Activated CD8-positive, alpha-beta T cell treated with anti-CD3 and anti-CD28 coated beads, Interleukin-2, amount 10 ng/mL, durations not matched to agents 7 days and 5 days (primary cell): Measurements from ENCODE around the gene AARSD1. TPM values are rescaled to one million over a fixed set of nuclear protein-coding genes. Genes with fewer than 3 reads are reported as not detected.
"Not testable (repeated sequence)": the region's sequence is repeated elsewhere in the genome, so short reads cannot be mapped to it uniquely, and the experiment has no call there.

ENCODE experiments used
- ATAC-seq: fragments of 150-1000 bp; cut with Tn5 transposase; one replicate; pipeline ENCODE4 v1.10.0; 2021; ENCODE audit warnings: moderate library complexity
- CTCF ChIA-PET: fragments of 350-600 bp; sonication (Branson Sonifier 250); formaldehyde crosslinking; loops from one replicate; lab custom pipeline; 2021; ENCODE audit warnings: antibody characterized with exemption; lab: Charles Lee
- POLR2A ChIA-PET: fragments of 350-600 bp; sonication (Branson Sonifier 250); formaldehyde crosslinking; loops from one replicate; lab custom pipeline; 2021; ENCODE audit warnings: antibody characterized with exemption; lab: Charles Lee
- DNase-seq: peaks from one replicate; pipeline ENCODE4 v3.0.0-alpha.2; 2020
- H3K27ac Mint-ChIP-seq: one replicate; pipeline ENCODE4 v1.8.0; 2021; ENCODE audit warnings: mild to moderate bottlenecking, mixed read lengths
- H3K27me3 Mint-ChIP-seq: one replicate; pipeline ENCODE4 v1.8.0; 2021; ENCODE audit warnings: low read depth, mixed read lengths
- H3K36me3 Mint-ChIP-seq: one replicate; pipeline ENCODE4 v1.8.0; 2021; ENCODE audit warnings: low read depth, mixed read lengths
- H3K4me1 Mint-ChIP-seq: one replicate; pipeline ENCODE4 v1.8.0; 2021; ENCODE audit warnings: low read depth, mixed read lengths
- H3K4me3 Mint-ChIP-seq: one replicate; pipeline ENCODE4 v1.8.0; 2021; ENCODE audit warnings: mild to moderate bottlenecking, mixed read lengths
- H3K9me3 Mint-ChIP-seq: one replicate; pipeline ENCODE4 v1.8.0; 2022; ENCODE audit warnings: mixed read lengths; ENCODE audit not compliant: insufficient read depth
- total RNA-seq, 2 experiments: library from RNA; stranded (reverse); gene quantifications; one replicate each; pipeline ENCODE4 v1.2.3, GENCODE V29; 2021

Gene AARSD1
- total RNA-seq, 2 experiments from 2014 or later: 37.6 to 38.3 TPM

DNA sequence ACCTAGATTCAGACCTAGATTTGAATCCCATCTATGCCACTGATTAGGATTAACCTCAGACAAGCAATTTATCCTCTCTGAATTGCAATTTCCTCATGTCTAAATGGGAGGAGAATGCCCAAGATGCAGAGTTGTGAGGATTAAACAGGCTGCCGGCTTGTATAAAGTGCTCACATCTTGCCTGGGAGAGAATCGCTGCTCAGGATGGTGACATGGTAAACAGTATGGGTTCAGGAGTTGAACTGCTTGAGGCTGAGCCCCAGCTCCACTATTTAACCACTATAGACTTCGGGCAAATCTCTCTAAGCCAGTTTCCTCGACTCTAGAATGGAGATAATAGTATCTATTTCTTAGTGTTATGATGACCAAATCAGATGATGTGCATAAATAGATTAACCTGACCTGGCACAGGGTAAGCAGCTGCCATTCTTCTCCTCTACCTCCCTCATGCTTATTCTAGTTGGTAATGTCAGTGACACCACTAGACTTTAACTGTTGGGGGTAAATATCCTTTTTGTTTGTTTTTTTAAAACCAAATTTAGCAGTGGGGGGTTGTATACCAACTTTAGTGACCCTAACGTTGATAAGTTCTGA is 33.2 kb upstream of the AARSD1 start:
- ATAC-seq: no peak

DNA sequence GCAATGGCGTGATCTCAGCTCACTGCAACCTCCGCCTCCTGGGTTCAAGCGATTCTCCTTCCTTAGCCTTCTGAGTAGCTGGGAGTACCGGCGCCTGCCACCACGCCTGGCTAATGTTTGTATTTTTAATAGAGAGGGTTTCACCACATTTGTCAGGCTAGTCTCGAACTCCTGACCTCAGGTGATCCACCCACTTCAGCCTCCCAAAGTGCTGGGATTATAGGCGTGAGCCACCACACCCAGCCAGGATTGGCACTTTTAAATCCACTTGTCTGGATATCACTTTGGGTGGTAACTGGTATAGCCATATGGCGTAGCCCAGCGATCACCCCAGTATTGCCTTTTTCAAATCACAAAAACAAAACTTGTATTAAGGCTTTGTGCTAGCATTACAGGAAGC is 29.7 kb upstream of the AARSD1 start:
- H3K27me3 Mint-ChIP-seq, H3K27ac Mint-ChIP-seq, H3K9me3 Mint-ChIP-seq, CTCF ChIA-PET, ATAC-seq, DNase-seq, H3K4me3 Mint-ChIP-seq, POLR2A ChIA-PET: not testable (repeated sequence)
- peaks cover 55% of the 10 kb centered on the region for H3K36me3 Mint-ChIP-seq
- H3K4me1 Mint-ChIP-seq: peaks cover 12% of the 10 kb centered on the region

More for the DNA sequence above, 33.2 kb upstream of the AARSD1 start:
- CTCF ChIA-PET: interaction anchor here (0.7 to 3.3 kb wide), 28 partner anchors 10 to 486 kb away, joined by 3 to 37 read pairs (median 5); partner anchors contain the start of genes AOC2, BECN1, BRCA1 and DHX8
- peak overlapping the region; percentile 96 for H3K4me3 Mint-ChIP-seq
- peaks cover 32% of the 10 kb centered on the region for H3K4me1 Mint-ChIP-seq
- peaks cover 57% of the 10 kb centered on the region for H3K36me3 Mint-ChIP-seq
- no peak for DNase-seq
- H3K27ac Mint-ChIP-seq: peak overlapping the region; percentile 99
- H3K27me3 Mint-ChIP-seq: no peaks in the 10 kb centered on the region
- H3K9me3 Mint-ChIP-seq: no peaks in the 10 kb centered on the region
- POLR2A ChIA-PET: interaction anchor here (0.5 to 3.5 kb wide), 28 partner anchors 8 to 486 kb away, joined by 3 to 65 read pairs (median 6); partner anchors contain the start of genes AARSD1, BECN1, BRCA1 and DHX8

DNA sequence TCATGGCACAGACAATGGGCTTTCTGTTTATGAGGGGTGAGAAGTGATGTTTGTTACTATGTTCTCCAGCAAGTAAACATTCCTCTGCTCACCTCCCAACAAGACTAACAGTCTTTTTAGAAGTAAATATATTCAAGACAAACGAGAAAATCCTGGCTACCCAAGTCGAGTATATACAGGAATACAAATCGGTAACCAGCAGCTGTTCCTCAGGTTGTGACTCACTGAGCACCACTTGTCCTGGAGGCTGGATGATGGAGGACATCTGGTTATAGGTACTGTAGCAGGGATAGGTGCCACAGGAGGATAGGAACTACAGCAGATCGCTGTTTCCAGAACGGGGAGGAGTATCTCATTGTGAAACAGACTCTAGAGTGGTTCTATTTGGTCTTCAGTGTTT is 28.6 kb upstream of the AARSD1 start:
- no peak for ATAC-seq
- no peak for DNase-seq
- H3K27ac Mint-ChIP-seq: no peak overlapping the region
- POLR2A ChIA-PET: interaction anchor here (0.6 kb wide), 1 partner anchor 179 kb away, joined by 3 read pairs; no protein-coding TSS in a partner anchor
- H3K36me3 Mint-ChIP-seq: peaks cover 57% of the 10 kb centered on the region
- H3K27me3 Mint-ChIP-seq: no peaks in the 10 kb centered on the region
- no peaks in the 10 kb centered on the region for H3K9me3 Mint-ChIP-seq
- H3K4me3 Mint-ChIP-seq: no peak overlapping the region
- peaks cover 10% of the 10 kb centered on the region for H3K4me1 Mint-ChIP-seq
- CTCF ChIA-PET: no interaction called here

DNA sequence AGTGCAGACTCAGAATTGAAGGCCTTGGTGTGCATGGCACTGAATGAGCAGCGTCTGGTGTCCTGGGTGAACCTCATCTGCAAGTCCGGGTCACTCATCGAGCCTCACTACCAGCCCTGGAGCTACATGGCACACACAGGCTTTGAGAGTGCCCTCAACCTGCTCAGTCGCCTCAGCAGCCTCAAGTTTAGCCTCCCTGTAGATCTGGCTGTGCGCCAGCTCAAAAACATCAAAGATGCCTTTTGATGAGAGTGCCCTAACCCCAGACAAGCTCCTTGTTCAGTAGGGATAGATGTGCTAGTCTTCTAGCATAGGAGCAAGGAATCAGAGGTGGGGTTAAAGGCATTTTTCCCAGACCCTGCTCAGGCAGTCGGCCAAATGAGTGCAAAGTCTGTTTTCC is 27.2 kb upstream of the AARSD1 start:
- DNase-seq (no peak), ATAC-seq (no peak)
- CTCF ChIA-PET: no interaction called here
- POLR2A ChIA-PET: interaction anchor here (0.5 kb wide), 1 partner anchor 370 kb away, joined by 3 read pairs; no protein-coding TSS in a partner anchor
- H3K27me3 Mint-ChIP-seq: no peaks in the 10 kb centered on the region
- peak overlapping the region; percentile 20 for H3K27ac Mint-ChIP-seq
- no peak overlapping the region for H3K4me3 Mint-ChIP-seq
- H3K36me3 Mint-ChIP-seq: peaks cover 66% of the 10 kb centered on the region
- no peaks in the 10 kb centered on the region for H3K9me3 Mint-ChIP-seq
- H3K4me1 Mint-ChIP-seq: no peaks in the 10 kb centered on the region

DNA sequence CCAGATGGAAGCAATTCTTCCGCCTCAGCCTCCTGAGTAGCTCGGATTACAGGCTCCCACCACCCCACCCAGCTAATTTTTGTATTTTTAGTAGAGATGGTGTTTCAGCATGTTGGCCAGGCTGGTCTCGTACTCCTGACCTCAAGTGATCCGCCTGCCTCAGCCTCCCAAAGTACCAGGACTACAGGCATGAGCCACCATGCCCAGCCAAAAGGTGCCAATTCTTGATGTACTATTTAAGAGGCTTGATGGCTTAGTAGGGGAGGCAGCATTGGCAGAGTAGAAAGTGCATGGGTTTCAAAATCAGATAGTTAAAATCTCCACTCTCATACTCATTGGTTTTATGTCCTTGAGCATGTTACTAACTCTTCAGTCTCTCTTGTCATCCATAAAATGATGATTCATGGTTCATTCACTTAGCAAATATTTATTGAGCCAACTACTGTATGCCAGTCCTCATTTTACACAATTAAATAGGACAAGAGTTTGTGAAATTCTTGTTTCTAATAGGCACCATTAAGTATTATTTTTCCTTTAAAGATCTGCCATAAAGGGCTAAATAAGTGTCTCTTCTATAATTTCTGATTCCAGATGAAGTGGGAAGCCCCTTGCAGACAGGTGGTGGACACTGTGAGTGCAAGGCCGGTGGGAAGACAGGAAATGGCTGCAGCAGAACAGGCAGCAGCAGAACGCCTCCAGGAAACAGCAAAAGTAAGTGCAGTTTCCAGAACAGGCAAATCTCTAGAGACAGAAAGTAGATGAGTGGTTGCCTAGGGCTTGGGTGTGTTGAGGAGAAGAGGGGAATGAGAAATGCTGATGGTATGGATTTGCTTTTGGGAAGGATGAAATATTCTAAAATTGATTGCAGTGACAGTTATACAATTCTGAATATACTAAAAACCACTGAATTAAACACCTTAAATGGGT is 25.7 kb upstream of the AARSD1 start:
- ATAC-seq (no peak), DNase-seq (no peak)
- Mint-ChIP-seq H3K4me1 (peaks cover 8% of the 10 kb centered on the region), H3K9me3 (no peaks in the 10 kb centered on the region), H3K4me3 (no peak overlapping the region), H3K27ac (no peak overlapping the region), H3K27me3 (no peaks in the 10 kb centered on the region), H3K36me3 (peaks cover 71% of the 10 kb centered on the region)
- CTCF ChIA-PET: no interaction called here
- POLR2A ChIA-PET: interaction anchor here (0.7 kb wide), 1 partner anchor 8 kb away, joined by 3 read pairs; no protein-coding TSS in a partner anchor

DNA sequence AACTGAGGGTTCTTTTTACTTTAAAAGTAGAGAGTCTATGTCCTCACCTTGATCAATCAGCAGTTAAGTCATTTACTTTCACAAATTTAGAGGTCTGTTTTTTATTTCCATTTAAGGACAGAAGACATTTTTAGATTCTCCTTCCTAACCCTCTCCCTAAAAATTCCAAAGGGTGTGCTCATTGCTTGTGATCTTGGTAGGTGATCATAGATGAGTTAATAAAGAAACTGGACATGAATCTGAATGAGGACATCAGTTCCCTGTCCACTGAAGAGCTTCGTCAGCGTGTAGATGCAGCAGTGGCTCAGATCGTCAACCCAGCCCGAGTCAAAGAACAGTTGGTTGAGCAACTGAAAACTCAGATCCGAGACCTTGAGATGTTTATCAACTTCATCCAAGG is 24.9 kb upstream of the AARSD1 start:
- Mint-ChIP-seq H3K4me1 (peaks cover 14% of the 10 kb centered on the region), H3K9me3 (no peaks in the 10 kb centered on the region), H3K4me3 (no peak overlapping the region), H3K36me3 (peaks cover 74% of the 10 kb centered on the region), H3K27ac (no peak overlapping the region), H3K27me3 (no peaks in the 10 kb centered on the region)
- DNase-seq (no peak), ATAC-seq (no peak)
- POLR2A ChIA-PET: interaction anchor here (0.7 to 3.1 kb wide), 2 partner anchors 9 kb away, joined by 3 to 16 read pairs; partner anchors contain the start of gene RPL27
- CTCF ChIA-PET: no interaction called here

DNA sequence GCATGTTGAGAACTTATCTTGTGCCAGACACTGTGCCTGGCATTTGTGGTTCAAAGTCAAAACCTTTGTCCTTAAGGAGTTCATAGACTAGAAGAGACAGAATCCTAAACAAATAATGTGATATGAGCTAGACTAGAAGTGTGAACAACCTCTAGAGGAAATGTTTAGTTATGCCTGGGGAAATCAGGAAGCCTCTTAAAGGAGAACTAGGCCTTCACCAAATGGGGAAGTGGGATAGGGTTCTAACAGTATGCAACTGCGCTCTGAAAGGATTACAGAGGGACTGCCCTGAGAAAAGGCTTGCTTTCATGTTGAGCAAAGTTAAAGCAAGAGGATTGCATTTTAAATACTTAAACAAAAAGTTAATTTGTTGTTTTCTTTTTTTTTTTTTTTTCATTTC is 21.0 kb upstream of the AARSD1 start:
- Mint-ChIP-seq H3K4me1 (peaks cover 35% of the 10 kb centered on the region), H3K4me3 (no peak overlapping the region), H3K9me3 (no peaks in the 10 kb centered on the region), H3K27me3 (no peaks in the 10 kb centered on the region), H3K36me3 (peaks cover 61% of the 10 kb centered on the region), H3K27ac (no peak overlapping the region)
- POLR2A ChIA-PET: interaction anchor here (1.4 kb wide), 1 partner anchor 13 kb away, joined by 6 read pairs; the partner anchor contains the start of gene RPL27
- no peak for ATAC-seq
- no peak for DNase-seq
- CTCF ChIA-PET: interaction anchor here (4.6 kb wide), 1 partner anchor 13 kb away, joined by 30 read pairs; the partner anchor contains the start of gene RPL27

DNA sequence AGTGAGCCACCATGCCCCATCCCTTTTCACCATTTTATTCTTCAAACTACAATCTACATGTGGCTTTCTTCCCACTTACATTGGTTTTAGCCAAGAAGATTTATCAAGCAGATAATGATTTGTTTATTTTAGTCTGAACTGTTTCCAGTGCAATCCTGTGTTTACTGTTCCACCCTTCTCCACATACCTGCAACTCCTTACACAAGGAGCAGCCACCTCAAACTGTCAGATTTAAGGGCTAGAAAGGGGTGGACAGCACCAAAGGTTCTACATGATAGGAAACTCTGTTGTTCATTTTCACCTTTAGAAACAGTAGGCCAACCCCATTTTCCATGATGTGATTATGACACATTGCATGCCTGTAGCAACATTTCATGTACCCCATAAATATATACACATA is 18.0 kb upstream of the AARSD1 start:
- DNase-seq (no peak), ATAC-seq (no peak)
- Mint-ChIP-seq H3K4me1 (peaks cover 45% of the 10 kb centered on the region), H3K27me3 (no peaks in the 10 kb centered on the region), H3K9me3 (no peaks in the 10 kb centered on the region), H3K4me3 (peak overlapping the region; percentile 96), H3K27ac (peak overlapping the region; percentile 46), H3K36me3 (peaks cover 37% of the 10 kb centered on the region)
- ChIA-PET CTCF (no interaction called here), POLR2A (interaction anchor here (0.7 kb wide), 1 partner anchor 333 kb away, joined by 3 read pairs; no protein-coding TSS in a partner anchor)

DNA sequence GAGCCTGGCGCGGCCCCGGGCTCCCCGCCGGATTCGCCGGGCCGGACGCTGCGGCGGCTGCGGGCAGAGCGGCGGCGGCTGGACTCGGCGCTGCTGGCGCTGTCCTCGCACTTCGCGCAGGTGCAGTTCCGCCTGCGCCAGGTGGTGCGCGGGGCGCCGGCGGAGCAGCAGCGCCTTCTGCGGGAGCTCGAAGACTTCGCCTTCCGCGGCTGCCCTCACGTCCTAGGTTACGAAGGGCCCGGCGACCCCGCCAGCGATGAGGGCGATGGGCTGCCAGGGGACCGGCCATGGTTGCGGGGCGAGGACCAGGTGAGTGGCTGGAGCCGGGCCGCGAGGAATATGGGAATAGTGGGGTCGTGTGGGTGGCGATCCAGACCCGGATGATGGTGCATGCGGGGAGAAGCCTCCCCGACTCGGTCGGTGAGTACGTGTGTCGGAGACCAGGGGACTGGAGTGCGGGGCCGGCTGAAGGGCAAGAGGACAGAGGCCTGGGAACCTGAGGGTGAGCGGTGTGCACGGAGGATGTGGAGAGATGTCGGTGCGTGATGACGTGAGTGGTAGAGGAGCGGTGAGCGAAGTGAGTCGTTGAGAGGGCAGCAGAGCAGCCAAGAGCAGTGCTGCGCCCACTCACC is 16.6 kb upstream of the AARSD1 start:
- POLR2A ChIA-PET: interaction anchor here (1.8 kb wide), 1 partner anchor 231 kb away, joined by 6 read pairs; the partner anchor contains the start of gene TMEM106A
- Mint-ChIP-seq H3K9me3 (no peaks in the 10 kb centered on the region), H3K36me3 (peaks cover 31% of the 10 kb centered on the region), H3K4me3 (peak overlapping the region; percentile 96), H3K4me1 (peaks cover 45% of the 10 kb centered on the region), H3K27ac (peak overlapping the region; percentile 95), H3K27me3 (no peaks in the 10 kb centered on the region)
- DNase-seq (peak; percentile 80), ATAC-seq (peak; percentile 76)
- CTCF ChIA-PET: interaction anchor here (0.7 to 1.0 kb wide), 2 partner anchors 17 to 159 kb away, joined by 3 to 6 read pairs; partner anchors contain the start of gene RPL27

DNA sequence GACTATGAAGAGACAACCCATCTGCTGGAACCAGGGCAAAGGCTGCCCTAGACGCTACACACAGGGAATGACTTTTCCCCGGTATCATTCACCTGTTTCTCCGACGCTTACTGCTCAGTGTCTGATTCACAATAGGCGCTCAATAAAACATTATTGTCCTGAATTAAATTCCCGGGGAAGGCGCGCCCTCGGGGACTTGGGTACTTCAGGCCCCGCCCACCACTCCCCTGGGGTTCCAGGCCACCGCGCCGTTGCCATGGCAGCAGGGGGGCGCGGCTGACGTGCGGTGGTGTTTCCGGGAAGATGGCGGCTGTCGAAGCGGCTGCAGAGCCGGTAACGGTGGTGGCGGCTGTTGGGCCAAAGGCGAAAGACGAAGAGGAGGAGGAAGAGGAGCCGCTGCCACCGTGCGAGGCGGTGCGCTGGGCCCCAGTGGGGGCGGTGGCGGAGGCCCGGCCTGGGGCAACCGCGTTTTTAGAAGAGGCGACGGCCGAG is 16.1 kb upstream of the AARSD1 start, which contains the start of gene RUNDC1:
TSS of gene RUNDC1 (plus strand) at position 292 of the 492 bp plus-strand sequence. CDS start at position 304, 12 bp downstream.
- peak; percentile 93 for DNase-seq
- CTCF ChIA-PET: interaction anchor here (0.6 to 1.0 kb wide), 2 partner anchors 18 to 1792 kb away, joined by 3 to 6 read pairs; partner anchors contain the start of gene RPL27

More for the DNA sequence above, 16.1 kb upstream of the AARSD1 start, which contains the start of gene RUNDC1:
- H3K4me1 Mint-ChIP-seq: peaks cover 41% of the 10 kb centered on the region
- peak within 1 kb of the TSS; percentile 96 for H3K4me3 Mint-ChIP-seq
- H3K27me3 Mint-ChIP-seq: no peaks in the 10 kb centered on the region
- ATAC-seq: peak; percentile 78
- POLR2A ChIA-PET: interaction anchor here (1.8 to 2.5 kb wide), 2 partner anchors 18 to 231 kb away, joined by 6 to 18 read pairs; partner anchors contain the start of genes RPL27 and TMEM106A
- H3K36me3 Mint-ChIP-seq: peaks cover 27% of the 10 kb centered on the region
- no peaks in the 10 kb centered on the region for H3K9me3 Mint-ChIP-seq
- H3K27ac Mint-ChIP-seq: peak within 1 kb of the TSS; percentile 95
